H1 (cell line): ENCODE data around the gene DDX19B. TPM values are rescaled to one million over a fixed set of nuclear protein-coding genes. Genes with fewer than 3 reads are reported as not detected.

Experiments used
- CTCF ChIA-PET: fragments of 300-600 bp; sonication (Branson Sonifier 250); formaldehyde crosslinking; loops from one replicate; lab custom pipeline; 2021; ENCODE audit not compliant: partially characterized antibody; lab: Charles Lee
- POLR2A ChIA-PET: fragments of 300-600 bp; sonication (Branson Sonifier 250); formaldehyde crosslinking; loops from one replicate; lab custom pipeline; 2021; ENCODE audit warnings: inconsistent platforms; ENCODE audit not compliant: partially characterized antibody; lab: Charles Lee
- DNase-seq, 2 experiments: peaks; one replicate each; pipeline versions ENCODE4 v3.0.0 to v3.0.0-alpha.2; 2010 to 2022; ENCODE audit warnings: low spot score in 2 of 2, low read depth in 1 of 2, mixed read lengths in 1 of 2
- FAIRE-seq: peaks from 2 replicates; lab custom pipeline; 2011; peaks lifted over from hg19 to GRCh38; lab: Jason Lieb, UNC
- H2AFZ ChIP-seq: 2 replicates; pipeline ENCODE4 v1.8.1; 2012; ENCODE audit warnings: low read length, inconsistent platforms
- H2AK5ac ChIP-seq: 2 replicates; pipeline ENCODE4 v1.6.1; 2013; ENCODE audit warnings: low read depth, low read length
- H2BK120ac ChIP-seq: replicated peaks from 2 replicates; pipeline ENCODE3; 2013; ENCODE audit warnings: low read depth, low read length, inconsistent platforms
- H2BK12ac ChIP-seq: 2 replicates; pipeline ENCODE4 v1.6.1; 2013; ENCODE audit warnings: low read depth, low read length
- H2BK15ac ChIP-seq: 2 replicates; pipeline ENCODE4 v1.6.1; 2013; ENCODE audit warnings: low read length
- H2BK20ac ChIP-seq: 2 replicates; pipeline ENCODE4 v1.6.1; 2013; ENCODE audit warnings: low read length
- H2BK5ac ChIP-seq: 2 replicates; pipeline ENCODE4 v1.6.1; 2013; ENCODE audit warnings: low read depth, low read length
- H3K14ac ChIP-seq: 2 replicates; pipeline ENCODE4 v1.6.1; 2013; ENCODE audit warnings: inconsistent platforms; ENCODE audit not compliant: insufficient read length
- H3K18ac ChIP-seq: 2 replicates; pipeline ENCODE4 v1.6.1; 2013; ENCODE audit warnings: low read length; ENCODE audit errors: extremely low read depth
- H3K23ac ChIP-seq: 2 replicates; pipeline ENCODE4 v1.6.1; 2013; ENCODE audit warnings: inconsistent platforms; ENCODE audit not compliant: insufficient read length
- H3K23me2 ChIP-seq: 2 replicates; pipeline ENCODE4 v1.6.1; 2013; ENCODE audit warnings: low read depth, low read length
- H3K27ac ChIP-seq: 2 replicates; pipeline ENCODE4 v1.6.1; 2011; ENCODE audit warnings: low read depth, low read length, inconsistent platforms
- H3K27me3 ChIP-seq, 4 experiments: replicated peaks in 1 of 4; 1 replicate in 1 of 4; 2 replicates in 3 of 4; pipeline versions ENCODE4 v1.6.1 to v1.8.1; 2011 to 2013; ENCODE audit warnings: low read length in 3 of 4, mild to moderate bottlenecking in 3 of 4, inconsistent platforms in 2 of 4, mixed read lengths in 2 of 4, moderate library complexity in 1 of 4; ENCODE audit not compliant: control insufficient read depth in 3 of 4, insufficient read depth in 3 of 4; ENCODE audit errors: extremely low read depth in 1 of 4
- H3K36me3 ChIP-seq, 4 experiments: 2 replicates each; pipeline versions ENCODE4 v1.6.1 to v1.8.1; 2011 to 2013; ENCODE audit warnings: mild to moderate bottlenecking in 4 of 4, low read length in 3 of 4, moderate library complexity in 2 of 4, control low read depth in 1 of 4, inconsistent platforms in 1 of 4; ENCODE audit not compliant: insufficient read depth in 4 of 4, control insufficient read depth in 2 of 4
- H3K4ac ChIP-seq: replicated peaks from 2 replicates; pipeline ENCODE3; 2013; ENCODE audit warnings: low read length, low read depth, mixed read lengths, inconsistent platforms; ENCODE audit not compliant: insufficient read length
- H3K4me1 ChIP-seq, 4 experiments: replicated peaks in 1 of 4; 1 replicate in 1 of 4; 2 replicates in 3 of 4; pipeline versions ENCODE4 v1.6.1 to v1.8.1; 2011 to 2013; ENCODE audit warnings: low read length in 3 of 4, inconsistent platforms in 2 of 4, mixed read lengths in 1 of 4; ENCODE audit not compliant: insufficient read depth in 4 of 4, control insufficient read depth in 3 of 4
- H3K4me2 ChIP-seq, 2 experiments: 2 replicates each; pipeline versions ENCODE4 v1.6.1 to v1.8.1; 2011 to 2013; ENCODE audit warnings: low read depth in 2 of 2, low read length in 2 of 2, control low read depth in 1 of 2, inconsistent platforms in 1 of 2, mild to moderate bottlenecking in 1 of 2; ENCODE audit not compliant: insufficient read depth in 1 of 2
- H3K4me3 ChIP-seq, 4 experiments: fragments of 200-600, 300-600 bp in 1 of 4; sonication (generic), shearing (Covaris generic), sonication (Bioruptor Twin) in 1 of 4; 2 replicates each; pipeline versions ENCODE4 v1.5.1 to v1.8.1; 2011 to 2016; ENCODE audit warnings: low read length in 4 of 4, low read depth in 3 of 4, control low read depth in 2 of 4, inconsistent platforms in 2 of 4, mild to moderate bottlenecking in 2 of 4, mixed read lengths in 1 of 4, moderate library complexity in 1 of 4; ENCODE audit not compliant: insufficient read depth in 2 of 4; ENCODE audit errors: extremely low read depth in 1 of 4
- H3K56ac ChIP-seq: replicated peaks from 2 replicates; pipeline ENCODE3; 2013; ENCODE audit warnings: low read depth, mild to moderate bottlenecking, mixed read lengths, low read length, inconsistent platforms; ENCODE audit not compliant: insufficient read length
- H3K79me1 ChIP-seq: 2 replicates; pipeline ENCODE4 v1.6.1; 2013; ENCODE audit warnings: low read depth, low read length, control low read depth
- H3K79me2 ChIP-seq, 2 experiments: 2 replicates each; pipeline versions ENCODE4 v1.6.1 to v1.8.1; 2012 to 2013; ENCODE audit warnings: low read length in 2 of 2, mild to moderate bottlenecking in 2 of 2, inconsistent platforms in 1 of 2; ENCODE audit not compliant: insufficient read depth in 2 of 2, control insufficient read depth in 1 of 2
- H3K9ac ChIP-seq, 4 experiments: replicated peaks in 1 of 4; 1 replicate in 1 of 4; 2 replicates in 3 of 4; pipeline versions ENCODE4 v1.6.1 to v1.8.1; 2011 to 2013; ENCODE audit warnings: low read depth in 3 of 4, low read length in 3 of 4, control low read depth in 2 of 4, mild to moderate bottlenecking in 2 of 4, moderate library complexity in 2 of 4, inconsistent platforms in 1 of 4; ENCODE audit errors: extremely low read depth in 1 of 4
- H3K9me3 ChIP-seq, 2 experiments: 2 replicates each; pipeline versions ENCODE4 v1.6.1 to v1.8.1; 2012 to 2013; ENCODE audit warnings: mild to moderate bottlenecking in 2 of 2, moderate library complexity in 2 of 2, control low read depth in 1 of 2, inconsistent platforms in 1 of 2, low read depth in 1 of 2, low read length in 1 of 2, mixed read lengths in 1 of 2; ENCODE audit not compliant: insufficient read depth in 2 of 2
- H4K20me1 ChIP-seq, 2 experiments: replicated peaks in 1 of 2; 2 replicates each; pipeline versions ENCODE3 to v1.8.1; 2011 to 2013; ENCODE audit warnings: inconsistent platforms in 2 of 2, low read length in 2 of 2, mild to moderate bottlenecking in 1 of 2; ENCODE audit not compliant: insufficient read depth in 2 of 2, control insufficient read depth in 1 of 2
- H4K5ac ChIP-seq: 2 replicates; pipeline ENCODE4 v1.6.1; 2013; ENCODE audit warnings: low read length, low read depth, mixed read lengths, inconsistent platforms; ENCODE audit not compliant: insufficient read length
- H4K8ac ChIP-seq: 2 replicates; pipeline ENCODE4 v1.8.0; 2013; ENCODE audit warnings: mild to moderate bottlenecking, moderate library complexity, low read length, inconsistent platforms; ENCODE audit not compliant: insufficient read depth; ENCODE audit errors: extremely low read depth
- H4K91ac ChIP-seq: replicated peaks from 2 replicates; pipeline ENCODE3; 2013; ENCODE audit warnings: low read length, mixed read lengths, inconsistent platforms; ENCODE audit not compliant: insufficient read length
- BACH1 ChIP-seq: IDR thresholded peaks from 2 replicates; pipeline ENCODE4 v1.6.1; 2012; ENCODE audit warnings: low read length, improper control_type of control experiment
- CBX8 ChIP-seq: fragments of 300-800, 300-1000 bp; sonication (generic); IDR thresholded peaks from 2 replicates; pipeline ENCODE4 v1.7.1; 2016; ENCODE audit warnings: low read depth, low read length, borderline replicate concordance
- EGR1 ChIP-seq: IDR thresholded peaks from 2 replicates; pipeline ENCODE4 v1.6.1; 2011; ENCODE audit warnings: low read depth, low read length, borderline replicate concordance
- EZH2 ChIP-seq: fragments of 200-600 bp; sonication (generic); IDR thresholded peaks from 2 replicates; pipeline ENCODE4 v1.7.1; 2012; ENCODE audit warnings: low read depth, mild to moderate bottlenecking, moderate library complexity, low read length, inconsistent platforms; ENCODE audit not compliant: severe bottlenecking
- JUN ChIP-seq: IDR thresholded peaks from 2 replicates; pipeline ENCODE4 v1.6.1; 2011; ENCODE audit warnings: low read depth, mild to moderate bottlenecking, improper control_type of control experiment, low read length
- JUND ChIP-seq: IDR thresholded peaks from 2 replicates; pipeline ENCODE4 v1.6.1; 2011; ENCODE audit warnings: mild to moderate bottlenecking, improper control_type of control experiment, low read length
- MAFK ChIP-seq: IDR thresholded peaks from 2 replicates; pipeline ENCODE4 v1.6.1; 2012; ENCODE audit warnings: low read depth, mild to moderate bottlenecking, improper control_type of control experiment, low read length
- MAX ChIP-seq: IDR thresholded peaks from 2 replicates; pipeline ENCODE4 v1.6.1; 2012; ENCODE audit warnings: inconsistent platforms
- NANOG ChIP-seq: IDR thresholded peaks from 2 replicates; pipeline ENCODE4 v1.6.1; 2011; ENCODE audit warnings: low read length, low read depth, mild to moderate bottlenecking, inconsistent platforms; ENCODE audit not compliant: insufficient read depth, poor library complexity, severe bottlenecking
- PHF8 ChIP-seq: fragments of 200-600 bp; sonication (generic); conservative IDR thresholded peaks from 2 replicates; pipeline ENCODE4 v1.7.1; 2012; ENCODE audit warnings: low read depth, mild to moderate bottlenecking, inconsistent platforms, low read length, moderate library complexity
- POLR2AphosphoS5 ChIP-seq: IDR thresholded peaks from 2 replicates; pipeline ENCODE4 v1.6.1; 2011; ENCODE audit warnings: low read depth, low read length
- SP2 ChIP-seq: IDR thresholded peaks from 2 replicates; pipeline ENCODE4 v1.6.1; 2012; ENCODE audit warnings: mild to moderate bottlenecking, low read length, inconsistent platforms
- TCF12 ChIP-seq: IDR thresholded peaks from 2 replicates; pipeline ENCODE4 v1.6.1; 2011; ENCODE audit warnings: low read depth, mild to moderate bottlenecking, low read length
- TEAD4 ChIP-seq: IDR thresholded peaks from 2 replicates; pipeline ENCODE4 v1.6.1; 2012; ENCODE audit warnings: low read depth, low read length, inconsistent platforms, mixed read lengths
- ZNF274 ChIP-seq: IDR thresholded peaks from 2 replicates; pipeline ENCODE4 v1.7.0; 2012; ENCODE audit warnings: low read length, borderline replicate concordance; ENCODE audit errors: extremely low read depth
- WGBS, 2 experiments: shearing (Covaris generic) in 1 of 2; methylation state at CpG; one replicate each; pipeline versions ENCODE4 v1.1.6 to v1.1.7; 2013 to 2015; ENCODE audit warnings: low lambda C conversion rate in 2 of 2, mixed read lengths in 2 of 2, inconsistent platforms in 1 of 2, low coverage in 1 of 2, missing lambda C conversion rate in 1 of 2; ENCODE audit not compliant: insufficient replicate concordance in 2 of 2, insufficient coverage in 1 of 2, insufficient read length in 1 of 2; ENCODE audit errors: extremely low coverage in 1 of 2, missing lambda C conversion rate in 1 of 2; 5-methylcytosine and 5-hydroxymethylcytosine counted together
- polyA plus RNA-seq, 7 experiments: library from polyadenylated mRNA; depleted of rRNA in 3 of 7; stranded (reverse) in 5 of 7; unstranded in 2 of 7; fragments of >200 nt in 5 of 7; fragments of 200-250 nt in 2 of 7; gene quantifications; 1 replicate in 5 of 7; 2 replicates in 1 of 7; 4 replicates in 1 of 7; pipeline versions ENCODE4 v1.2.1 to v1.2.3, GENCODE V29; 2011 to 2013; ENCODE audit warnings: missing spikeins in 2 of 7, mixed read lengths in 2 of 7
- total RNA-seq: library from RNA; stranded (reverse); fragmentation: NEBNext Ultra II Directional; extraction: Animal tissue kit (Norgen Biotek cat#: 25700); gene quantifications from 2 replicates; pipeline ENCODE4 v1.2.1, GENCODE V29; 2021

Gene DDX19B
- total and polyA plus RNA-seq, 2 of the 8 experiments (the other 6 are each of a cell fraction or from before 2014, with no cell fraction given), result 40.5 to 42.7 TPM

- Histone ChIP-seq H4K8ac (no peak overlapping the region), H3K36me3 (peaks cover 51 to 96% (median 78%) of the 10 kb centered on the region in 4 experiments), H3K9me3 (no peaks in the 10 kb centered on the region), H2BK20ac (no peak overlapping the region), H3K56ac (no peak overlapping the region), H3K23ac (no peak overlapping the region), H3K79me1 (no peaks in the 10 kb centered on the region; the same call in none of the 2 replicates), H3K23me2 (no peaks in the 10 kb centered on the region), H2AFZ (no peak overlapping the region), H2BK12ac (no peak overlapping the region), H2BK120ac (no peak overlapping the region), H3K4ac (no peak overlapping the region), H3K9ac (no peak overlapping the region), H3K27me3 (no peaks in the 10 kb centered on the region), H4K91ac (no peak overlapping the region), H3K79me2 (0 out of 4 replicates have a peak, but pooled peaks cover 0 to 7% of the 10 kb centered on the region in 2 experiments), H3K4me1 (no peaks in the 10 kb centered on the region), H2AK5ac (no peak overlapping the region), H3K18ac (no peak overlapping the region), H2BK5ac (no peak overlapping the region), H4K20me1 (peaks cover 0 to 5% of the 10 kb centered on the region in 2 experiments), H3K4me3 (no peak overlapping the region), H3K27ac (no peak overlapping the region), H2BK15ac (no peak overlapping the region), H3K4me2 (no peak overlapping the region), H3K14ac (no peak overlapping the region), H4K5ac (no peak overlapping the region)
- FAIRE-seq, result no peak
- POLR2A ChIA-PET, result interaction anchor here (8.6 to 24.1 kb wide), 2 partner anchors 10 to 15 kb away, joined by 130 to 414 read pairs; partner anchors contain the start of gene AARS1
- DNase-seq, result no peak
- CTCF ChIA-PET, result interaction anchor here (6.9 kb wide), 1 partner anchor 14 kb away, joined by 61 read pairs; the partner anchor contains the start of gene EXOSC6
- 98% methylated on average over 12 of the region's 12 CpGs; no CpG with 5 or more reads in 1 of the 2 experiments for WGBS, 2 experiments
- TF ChIP-seq CBX8 (no peak), JUND (no peak), MAFK (no peak), MAX (no peak), SP2 (no peak), ZNF274 (no peak), EGR1 (no peak), NANOG (no peak), BACH1 (no peak), POLR2AphosphoS5 (no peak; the same call in 1 of the 2 replicates), EZH2 (no peak), PHF8 (no peak), TCF12 (no peak), TEAD4 (no peak), JUN (no peak)
Measured at GRCh38 chr16:70269471-70269870, 29.5 kb upstream of the DDX19B start.
